Epithelial cell of proximal tubule (primary cell): ENCODE results near the gene DUSP28. TPM values are rescaled to one million over a fixed set of nuclear protein-coding genes. Genes with fewer than 3 reads are reported as not detected.

Experiments
- DNase-seq: peaks from one replicate; pipeline ENCODE4 v3.0.0-alpha.2; 2011; ENCODE audit warnings: low read depth
- H3K4me3 ChIP-seq: 2 replicates; pipeline ENCODE4 v1.5.1; 2011; ENCODE audit warnings: low read depth, mild to moderate bottlenecking, low read length
- total RNA-seq: library from RNA; depleted of rRNA; stranded (reverse); fragments of >200 nt; gene quantifications from 2 replicates; pipeline ENCODE4 v1.2.3, GENCODE V29; 2015
- TF ChIP-seq, protein P1 (sequence below): conservative IDR thresholded peaks from 2 replicates; pipeline ENCODE4 v1.5.1; 2012; ENCODE audit warnings: low read depth, mild to moderate bottlenecking, low read length

DUSP28 gene
- total RNA-seq, 1 donor from 2014 or later, result 6.3 TPM

GRCh38 chr2:240579071-240579762 is 19.1 kb downstream of the DUSP28 start:
- no peak overlapping the region for H3K4me3 ChIP-seq
- no peak for DNase-seq
- TF ChIP-seq, protein P1, sequence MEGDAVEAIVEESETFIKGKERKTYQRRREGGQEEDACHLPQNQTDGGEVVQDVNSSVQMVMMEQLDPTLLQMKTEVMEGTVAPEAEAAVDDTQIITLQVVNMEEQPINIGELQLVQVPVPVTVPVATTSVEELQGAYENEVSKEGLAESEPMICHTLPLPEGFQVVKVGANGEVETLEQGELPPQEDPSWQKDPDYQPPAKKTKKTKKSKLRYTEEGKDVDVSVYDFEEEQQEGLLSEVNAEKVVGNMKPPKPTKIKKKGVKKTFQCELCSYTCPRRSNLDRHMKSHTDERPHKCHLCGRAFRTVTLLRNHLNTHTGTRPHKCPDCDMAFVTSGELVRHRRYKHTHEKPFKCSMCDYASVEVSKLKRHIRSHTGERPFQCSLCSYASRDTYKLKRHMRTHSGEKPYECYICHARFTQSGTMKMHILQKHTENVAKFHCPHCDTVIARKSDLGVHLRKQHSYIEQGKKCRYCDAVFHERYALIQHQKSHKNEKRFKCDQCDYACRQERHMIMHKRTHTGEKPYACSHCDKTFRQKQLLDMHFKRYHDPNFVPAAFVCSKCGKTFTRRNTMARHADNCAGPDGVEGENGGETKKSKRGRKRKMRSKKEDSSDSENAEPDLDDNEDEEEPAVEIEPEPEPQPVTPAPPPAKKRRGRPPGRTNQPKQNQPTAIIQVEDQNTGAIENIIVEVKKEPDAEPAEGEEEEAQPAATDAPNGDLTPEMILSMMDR, result no peak

DNA sequence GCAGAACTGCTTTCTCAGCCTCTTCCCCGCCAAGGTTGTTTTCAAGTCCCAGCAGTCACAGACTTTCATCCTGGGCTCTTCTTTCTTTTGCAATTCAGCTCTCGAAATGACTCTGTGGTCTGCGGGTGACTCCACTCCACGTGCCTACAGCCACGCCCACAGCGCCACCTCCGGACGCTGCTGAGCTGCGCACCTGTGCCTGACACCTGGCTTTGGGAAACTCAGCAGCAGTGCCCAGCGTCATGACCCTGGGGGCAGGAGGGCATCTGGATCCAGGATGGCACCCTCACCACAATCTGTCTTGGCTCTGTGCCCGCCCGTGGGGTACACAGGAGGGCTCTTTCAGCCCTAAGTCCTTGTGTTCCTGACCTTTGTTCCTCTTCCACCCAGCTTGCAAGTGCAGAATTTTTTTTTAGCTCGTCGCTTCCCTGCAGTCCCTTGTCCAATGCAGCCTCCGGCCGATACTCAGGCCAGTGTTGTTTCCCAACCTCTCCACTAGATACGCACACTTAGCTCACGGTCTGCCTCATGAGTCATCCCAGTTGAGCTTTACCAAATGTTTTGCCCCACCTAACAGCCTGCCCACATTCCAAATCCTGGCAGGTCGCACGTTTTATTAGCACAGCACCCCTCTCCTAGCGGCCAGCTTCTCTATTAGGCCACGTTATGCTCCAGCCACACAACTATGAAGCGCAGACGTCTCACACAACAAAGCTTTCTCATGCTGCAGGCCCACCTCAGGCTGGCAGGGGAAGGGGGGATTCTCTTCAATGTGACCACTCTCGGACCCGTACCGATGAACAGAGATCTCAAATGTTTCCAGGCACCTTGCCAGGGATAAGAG is 19.8 kb downstream of the DUSP28 start:
- TF ChIP-seq, protein P1, result peak; percentile 57

GRCh38 chr2:240581811-240582210 is 21.7 kb downstream of the DUSP28 start:
- no peak overlapping the region for H3K4me3 ChIP-seq
- DNase-seq, result no peak
- TF ChIP-seq, protein P1, result no peak

More for the DNA sequence above, 19.8 kb downstream of the DUSP28 start:
- DNase-seq, result no peak
- H3K4me3 ChIP-seq, result no peak overlapping the region

GRCh38 chr2:240582781-240583180 is 22.6 kb downstream of the DUSP28 start:
- TF ChIP-seq, protein P1, result no peak
- H3K4me3 ChIP-seq, result no peak overlapping the region
- no peak for DNase-seq

DNA sequence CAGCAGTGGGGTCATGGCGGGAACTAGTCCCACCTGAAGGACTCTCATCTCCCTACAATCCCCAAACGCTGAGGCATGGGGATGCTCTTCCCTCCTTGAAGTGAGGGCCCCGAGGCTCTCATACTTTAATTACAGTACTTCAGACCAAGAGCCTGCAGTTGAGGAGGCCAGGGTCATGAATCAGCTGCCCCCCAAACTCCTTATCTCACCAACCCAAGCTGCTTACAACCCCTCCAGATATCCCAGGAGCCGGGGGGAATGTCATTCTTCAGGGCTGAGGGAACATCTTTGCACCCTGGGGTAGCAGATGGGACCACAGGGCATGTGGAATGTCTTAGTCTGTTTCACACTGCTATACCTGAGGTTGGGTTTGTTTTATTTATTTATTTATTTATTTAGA is 23.6 kb downstream of the DUSP28 start:
- DNase-seq, result no peak
- TF ChIP-seq, protein P1, result no peak
- no peak overlapping the region for H3K4me3 ChIP-seq

- TF ChIP-seq, protein P1, result no peak
- DNase-seq, result no peak
- peak overlapping the region; percentile 99 for H3K4me3 ChIP-seq
Observed at GRCh38 chr2:240584486-240585031, 24.4 kb downstream of the DUSP28 start.
